Hematopoietic multipotent progenitor cell treated with erythropoietin and hydrocortisone succinate and interleukin-3 and kit ligand, for 15 days (in vitro differentiated cells): Measurements from ENCODE around the gene XYLT1.

Experiments
- DNase-seq: peaks from one replicate; pipeline ENCODE4 v3.0.0-alpha.2; 2015; ENCODE audit warnings: low spot score

XYLT1 gene

DNA sequence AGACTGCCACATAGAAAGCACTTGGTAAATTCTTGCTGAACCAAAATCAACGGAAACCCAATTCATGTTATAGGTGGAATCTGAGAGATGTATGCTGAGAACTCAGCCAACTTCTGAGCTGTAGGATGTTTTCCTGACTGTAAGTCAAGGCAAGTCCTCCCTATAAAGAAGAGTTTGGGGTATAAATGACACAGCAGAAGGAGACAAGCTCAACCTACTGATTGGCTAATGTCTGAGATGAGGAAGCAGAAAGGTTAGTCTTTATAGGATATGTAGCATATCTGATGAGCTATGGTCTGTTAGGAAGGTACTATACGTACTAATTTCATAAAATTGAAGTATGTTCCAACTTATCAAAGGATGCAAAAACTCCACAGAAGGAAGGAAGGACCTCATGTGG, 99.5 kb downstream of the XYLT1 start:
- DNase-seq = no peak

DNA sequence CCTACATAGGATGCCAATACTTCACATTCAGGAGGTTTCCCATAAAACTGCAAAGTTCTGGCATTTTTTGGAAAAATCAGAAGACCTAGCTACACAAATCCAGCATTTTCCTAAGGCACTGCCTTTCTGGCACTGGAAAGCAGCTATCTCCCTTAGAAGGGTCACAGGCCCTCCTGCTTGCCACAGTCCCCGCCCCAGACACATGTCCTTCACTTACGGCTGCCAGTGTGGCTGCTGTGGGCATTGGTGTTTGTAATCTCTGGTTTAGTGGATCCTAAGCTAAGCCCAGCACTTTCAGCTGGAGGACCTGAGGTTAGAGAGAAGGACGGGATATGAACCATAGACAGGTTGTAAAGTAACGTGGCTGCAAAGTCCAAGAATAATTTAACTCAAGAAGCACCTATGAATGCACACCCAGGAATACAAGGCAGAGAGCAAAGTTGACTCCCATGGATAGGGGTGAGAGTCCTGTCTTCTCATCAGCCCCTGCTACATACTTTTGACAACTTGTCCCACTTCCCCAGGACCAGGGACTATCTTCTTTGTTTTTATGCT, 100.0 kb downstream of the XYLT1 start:
- no peak for DNase-seq

DNA sequence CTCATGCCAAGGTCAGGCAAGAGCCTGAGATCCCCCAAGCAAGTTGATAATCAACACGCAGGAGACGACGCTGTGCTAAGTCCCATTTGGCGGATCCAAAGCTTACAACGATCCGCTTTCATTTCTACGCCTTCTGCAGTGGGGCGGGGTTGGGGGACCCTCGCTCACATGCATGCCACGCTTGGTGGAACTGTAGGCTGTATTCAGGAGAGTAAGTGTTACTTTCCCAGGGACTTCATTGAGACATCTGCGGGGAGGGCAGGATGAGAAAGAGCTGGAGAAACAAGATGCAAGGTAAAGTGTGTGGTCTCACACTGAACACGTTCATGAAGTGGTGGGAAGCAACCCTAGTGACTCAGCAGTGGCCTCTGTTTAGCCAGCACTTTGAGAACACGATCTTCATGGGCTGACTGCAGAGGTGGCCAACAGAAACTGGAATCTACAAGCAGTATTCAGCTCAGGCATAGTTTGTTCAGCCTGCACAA, 100.5 kb downstream of the XYLT1 start:
- no peak for DNase-seq

GRCh38 chr16:17369421-17370222, 101.1 kb downstream of the XYLT1 start:
- no peak for DNase-seq

- DNase-seq = no peak
These were observed 101.8 kb downstream of the XYLT1 start for GRCh38 chr16:17368951-17369350.

- no peak for DNase-seq
These were observed 102.3 kb downstream of the XYLT1 start for GRCh38 chr16:17368446-17368845.

DNA sequence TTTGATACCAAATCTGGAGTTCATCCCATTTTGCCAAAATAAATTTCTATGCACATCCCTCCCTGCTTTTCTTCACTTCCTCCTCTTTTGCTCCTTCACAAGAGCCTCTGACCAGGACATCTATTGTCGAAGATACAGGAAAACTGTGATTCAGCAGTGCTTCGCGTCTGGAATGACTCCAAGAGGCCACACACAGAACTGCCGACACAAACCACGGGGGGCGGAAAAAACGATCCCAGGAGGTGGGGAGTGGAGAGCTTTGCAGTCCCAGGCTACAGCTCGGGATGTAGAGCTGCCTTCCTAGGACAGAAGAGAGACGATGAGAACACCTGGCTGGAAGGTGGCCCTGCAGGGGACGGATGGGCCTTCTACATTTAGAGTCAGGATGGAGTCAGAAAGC, 102.8 kb downstream of the XYLT1 start:
- no peak for DNase-seq

GRCh38 chr16:17367036-17367435, 103.7 kb downstream of the XYLT1 start:
- no peak for DNase-seq

DNA sequence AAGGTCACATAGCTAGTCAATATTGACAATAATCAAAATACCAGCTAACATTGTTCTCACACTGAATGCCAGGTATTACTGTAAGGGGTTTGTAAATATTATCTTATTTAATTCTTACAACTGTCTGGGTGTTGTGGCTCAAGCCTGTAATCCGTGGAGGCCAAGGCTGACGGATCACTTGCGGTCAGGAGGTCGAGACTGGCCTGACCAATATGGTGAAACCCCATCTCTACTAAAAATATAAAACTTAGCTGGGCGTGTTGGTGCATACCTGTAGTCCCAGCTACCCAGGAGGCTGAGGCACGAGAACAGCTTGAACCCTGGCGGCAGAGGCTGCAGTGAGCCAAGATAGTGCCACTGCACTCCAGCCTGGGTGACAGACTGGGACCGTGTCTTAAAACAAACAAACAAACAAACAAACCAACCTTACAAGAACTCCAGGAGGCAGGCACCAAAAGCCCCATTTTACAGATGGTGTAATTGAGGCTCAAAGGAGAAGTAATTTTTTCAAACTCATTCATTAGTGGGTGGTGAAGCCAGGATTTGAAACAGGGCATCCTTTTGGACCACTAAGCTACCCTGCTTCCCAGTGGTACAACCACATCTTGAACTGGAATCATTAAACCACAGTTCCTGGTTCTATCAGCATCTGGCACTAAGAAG, 104.3 kb downstream of the XYLT1 start:
- DNase-seq = no peak

- DNase-seq = no peak
These were observed 105.0 kb downstream of the XYLT1 start for GRCh38 chr16:17365591-17366298.

DNA sequence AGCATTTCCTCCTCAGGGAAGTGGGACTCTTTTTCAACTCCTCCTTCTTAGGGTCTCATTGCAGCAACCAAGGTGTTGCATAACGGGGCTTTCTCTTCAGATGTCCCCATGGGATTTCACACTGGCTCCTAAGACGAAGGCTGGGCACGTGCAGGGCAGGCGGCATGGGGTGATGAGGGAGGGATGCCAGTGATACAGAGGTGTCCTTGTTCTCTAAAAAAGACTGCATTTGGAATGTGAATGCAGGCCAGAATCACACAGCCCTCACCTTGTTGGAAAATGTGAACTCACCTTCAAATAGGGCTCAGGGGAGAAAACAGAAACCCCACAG, 105.6 kb downstream of the XYLT1 start:
- no peak for DNase-seq

GRCh38 chr16:17364319-17365210, 106.2 kb downstream of the XYLT1 start:
- no peak for DNase-seq

- no peak for DNase-seq
These were observed 107.8 kb downstream of the XYLT1 start for GRCh38 chr16:17362946-17363345.

DNA sequence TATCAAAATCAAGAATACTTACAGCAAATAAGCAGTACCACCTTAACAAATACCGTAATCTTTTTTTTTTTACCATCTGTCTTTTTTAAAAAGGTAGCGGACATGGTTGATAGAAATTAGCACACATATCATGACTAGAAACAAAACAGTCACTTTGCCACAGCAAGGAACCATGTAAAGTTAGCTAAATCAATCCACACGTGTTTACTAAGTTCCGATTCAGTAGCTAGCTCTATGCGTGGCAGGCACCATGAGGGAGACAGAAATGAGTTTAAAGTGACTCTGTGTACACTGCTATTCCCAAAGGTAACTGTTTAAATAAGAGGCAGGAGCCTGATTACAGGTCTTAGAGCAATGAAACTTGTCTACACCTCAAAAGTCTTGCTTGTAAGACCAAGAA, 108.6 kb downstream of the XYLT1 start:
- no peak for DNase-seq

GRCh38 chr16:17360693-17361122, 110.1 kb downstream of the XYLT1 start:
- DNase-seq = no peak

- no peak for DNase-seq
These were observed 110.9 kb downstream of the XYLT1 start for GRCh38 chr16:17359788-17360390.

- no peak for DNase-seq
These were observed 111.9 kb downstream of the XYLT1 start for GRCh38 chr16:17358846-17359245.

DNA sequence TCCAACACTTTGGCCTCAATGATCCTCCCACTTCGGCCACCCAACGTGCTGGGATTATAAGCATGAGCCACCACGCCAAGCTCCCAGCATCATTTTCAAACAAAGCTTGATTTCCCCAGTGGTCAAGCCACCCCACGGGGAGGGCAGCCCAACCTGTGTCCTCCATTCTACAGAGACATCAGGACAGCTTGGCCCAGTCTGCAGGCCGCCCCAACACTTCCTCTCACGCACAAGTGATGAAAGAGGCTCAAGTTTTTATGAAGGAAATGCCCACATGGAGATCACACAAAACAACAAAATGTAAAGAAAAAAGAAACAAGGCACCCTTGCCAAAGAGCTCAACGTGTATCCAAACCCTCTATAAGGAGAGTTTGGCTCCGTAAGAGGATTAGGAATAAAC, 112.4 kb downstream of the XYLT1 start:
- DNase-seq = no peak

DNA sequence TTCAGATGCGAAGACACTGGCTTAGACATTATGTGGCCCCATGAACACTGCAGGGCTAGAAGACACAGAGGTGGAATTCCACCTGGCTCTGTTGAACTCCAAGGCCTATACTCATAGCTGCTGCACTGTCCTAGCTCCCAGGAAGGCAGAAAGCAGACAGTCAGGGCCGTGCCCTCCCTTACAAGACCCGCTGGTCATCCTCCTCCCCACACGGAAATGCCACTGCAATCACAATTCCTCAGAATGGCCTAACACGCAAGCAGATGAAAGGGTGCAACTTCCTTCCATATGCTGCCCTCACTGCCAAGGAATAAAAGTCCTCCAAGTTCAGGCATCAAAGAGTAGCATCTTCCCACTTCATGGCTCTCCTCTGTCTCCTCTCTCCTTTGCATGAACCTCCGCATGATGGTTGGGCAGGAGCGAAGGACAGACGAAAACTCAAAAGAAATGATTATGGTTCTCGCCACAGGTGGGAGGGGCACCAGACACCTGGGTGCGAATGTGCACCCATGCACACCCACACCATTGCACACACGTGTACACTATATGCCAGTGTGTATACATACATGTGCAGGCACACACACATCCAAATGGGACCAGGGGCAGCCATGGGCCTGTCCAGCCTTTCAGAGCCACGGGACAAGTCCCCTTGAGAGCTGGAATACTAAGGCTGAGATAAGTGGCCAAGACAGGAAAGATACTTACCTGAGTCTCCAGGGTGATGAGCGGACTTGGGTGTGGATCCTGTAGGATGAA, 113.3 kb downstream of the XYLT1 start:
- DNase-seq = no peak

DNA sequence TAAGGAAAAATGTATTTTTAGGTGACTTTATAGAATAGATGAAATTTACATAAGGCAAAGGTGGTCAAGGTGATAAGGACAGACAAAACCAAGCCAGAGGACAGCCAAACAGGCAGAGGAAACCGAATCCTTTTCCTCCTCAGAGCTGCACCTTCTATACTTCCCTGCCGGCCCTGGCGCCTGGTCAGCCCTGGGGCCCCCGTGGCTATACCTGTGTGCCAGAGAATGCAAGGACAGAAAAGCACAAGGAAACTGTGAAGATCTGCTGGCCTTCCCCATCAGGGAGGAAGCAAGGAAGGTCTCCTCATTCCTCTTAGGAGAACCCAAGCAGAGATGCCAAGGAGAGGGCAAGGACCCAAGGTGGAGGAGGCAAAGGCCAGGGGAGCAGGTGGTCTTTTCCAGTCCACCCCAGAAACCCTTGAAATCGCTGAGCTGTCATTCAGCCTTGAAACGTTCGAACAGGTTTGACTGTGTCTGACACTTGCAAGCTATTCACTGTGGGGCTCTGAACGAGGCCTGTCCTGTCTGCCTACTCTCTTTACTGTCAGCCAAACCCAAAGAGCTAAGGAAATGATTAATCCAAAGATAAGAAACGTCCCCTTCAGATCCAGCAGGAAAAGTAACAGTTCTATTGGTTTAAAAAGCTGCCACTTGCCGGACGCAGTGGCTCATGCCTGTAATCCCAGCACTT, 114.4 kb downstream of the XYLT1 start:
- no peak for DNase-seq
